Activated CD4-positive, alpha-beta T cell treated with anti-CD3 and anti-CD28 coated beads for 24 hours (primary cell): ENCODE results near the gene MEIS2.

Experiments
- DNase-seq, 2 donors: peaks; one replicate each; pipeline ENCODE4 v3.0.0-alpha.2; 2020; ENCODE audit warnings: low read depth in 2 of 2

Gene MEIS2

GRCh38 chr15:37112971-37113670, 12.8 kb upstream of the MEIS2 start:
- DNase-seq: no peak

DNA sequence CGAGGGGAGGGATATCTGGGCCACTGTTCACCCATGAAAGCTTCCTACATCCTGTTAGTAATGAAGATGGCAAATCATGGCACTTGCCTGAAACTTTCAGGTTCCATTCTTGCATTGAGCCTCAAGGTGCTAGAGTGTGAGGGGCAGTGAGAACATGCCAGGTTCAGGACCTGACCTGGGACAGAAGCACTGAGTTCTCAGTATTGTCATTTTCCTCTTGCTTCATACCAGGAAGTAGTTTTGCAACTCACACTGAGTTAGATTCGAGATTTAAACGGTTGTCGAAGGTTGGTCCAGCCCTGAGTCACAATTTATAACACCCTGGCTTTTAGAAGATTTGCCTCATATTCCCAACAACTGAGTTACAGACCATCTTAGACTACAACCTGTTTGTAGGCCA, 11.8 kb upstream of the MEIS2 start:
- DNase-seq: no peak

DNA sequence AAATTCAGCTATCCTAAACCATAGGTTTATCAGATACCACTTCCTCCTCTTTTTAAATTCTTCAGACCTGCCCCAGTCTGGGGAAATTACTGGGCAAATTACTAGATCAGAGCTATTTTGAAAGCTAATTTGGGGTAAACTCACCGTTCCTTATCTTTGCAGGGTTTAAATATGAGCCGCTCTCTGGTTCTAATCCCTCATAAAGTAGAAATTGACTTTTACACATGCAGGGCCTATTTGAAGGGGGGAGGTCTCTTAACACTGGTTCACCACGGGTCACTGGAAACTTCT, 11.0 kb upstream of the MEIS2 start:
- DNase-seq: no peak

GRCh38 chr15:37109872-37110572, 9.7 kb upstream of the MEIS2 start:
- no peak for DNase-seq

DNA sequence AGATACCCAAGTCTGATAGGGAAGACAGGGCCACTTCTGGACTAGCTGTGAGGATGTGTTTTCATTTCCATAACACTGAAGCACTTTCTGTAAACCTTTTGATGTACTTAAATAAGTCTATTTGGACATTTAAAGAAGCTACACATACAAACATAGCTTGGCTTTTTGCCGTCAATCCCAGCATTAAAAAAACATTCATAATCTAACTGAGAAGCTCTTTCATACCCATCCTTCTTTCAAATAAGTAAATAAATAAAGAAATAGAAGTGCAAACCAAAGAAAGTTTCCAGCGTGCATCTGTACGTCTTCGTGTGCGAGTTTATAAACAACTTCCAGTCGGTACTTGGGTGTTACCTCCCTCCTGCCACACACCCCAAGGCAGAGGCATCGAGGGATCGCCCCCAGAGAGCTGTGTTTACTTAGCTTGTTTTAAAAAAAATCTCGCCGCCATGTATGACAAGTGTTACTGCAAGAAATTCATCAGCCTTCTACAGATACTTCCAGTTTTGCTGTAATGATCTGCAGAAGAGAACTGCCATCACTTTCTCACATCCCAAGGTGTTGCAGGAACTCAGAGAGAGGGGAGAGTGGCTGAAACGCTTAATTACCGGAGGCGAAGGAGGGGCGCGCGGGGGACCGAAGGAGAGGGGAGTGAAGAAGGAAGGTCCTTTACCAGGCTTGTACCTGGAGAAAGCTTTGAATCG, 9.0 kb upstream of the MEIS2 start:
- DNase-seq: no peak

DNA sequence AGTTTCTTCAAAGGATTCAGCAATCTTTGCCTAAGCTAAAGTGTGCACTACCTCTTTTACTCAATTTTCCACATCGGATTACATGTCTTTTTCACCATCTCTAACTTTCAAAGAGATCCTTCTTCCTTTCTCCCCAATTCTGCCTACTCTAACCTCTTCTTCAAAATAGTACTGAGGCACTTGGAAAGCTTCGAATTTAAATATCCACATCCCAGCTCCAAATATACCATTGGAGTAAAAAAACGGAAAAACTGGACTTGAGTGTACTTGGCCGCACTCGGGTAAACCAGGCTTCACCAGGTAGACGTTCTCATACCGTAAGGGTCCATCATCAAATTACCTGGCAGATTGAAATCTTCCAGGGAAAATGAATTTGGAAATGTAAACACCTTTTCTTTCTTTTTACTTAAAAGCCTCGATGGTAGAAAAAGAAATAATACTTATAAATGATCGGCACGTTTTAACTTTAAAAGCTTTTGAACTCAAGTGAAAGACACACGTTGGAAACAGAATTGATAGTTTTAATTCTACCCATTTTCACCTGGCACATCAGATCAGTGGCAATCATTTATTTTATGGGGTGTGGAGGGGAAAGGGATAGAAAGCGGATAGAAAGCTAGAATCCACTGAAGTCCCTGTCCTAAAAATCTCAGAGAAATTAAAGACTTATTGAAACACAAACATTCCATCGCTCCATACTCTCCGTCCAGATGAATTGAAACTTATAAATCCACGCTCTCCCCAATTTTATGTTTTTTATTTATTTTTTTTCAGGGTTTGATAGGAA, 8.2 kb upstream of the MEIS2 start:
- DNase-seq: no peak

DNA sequence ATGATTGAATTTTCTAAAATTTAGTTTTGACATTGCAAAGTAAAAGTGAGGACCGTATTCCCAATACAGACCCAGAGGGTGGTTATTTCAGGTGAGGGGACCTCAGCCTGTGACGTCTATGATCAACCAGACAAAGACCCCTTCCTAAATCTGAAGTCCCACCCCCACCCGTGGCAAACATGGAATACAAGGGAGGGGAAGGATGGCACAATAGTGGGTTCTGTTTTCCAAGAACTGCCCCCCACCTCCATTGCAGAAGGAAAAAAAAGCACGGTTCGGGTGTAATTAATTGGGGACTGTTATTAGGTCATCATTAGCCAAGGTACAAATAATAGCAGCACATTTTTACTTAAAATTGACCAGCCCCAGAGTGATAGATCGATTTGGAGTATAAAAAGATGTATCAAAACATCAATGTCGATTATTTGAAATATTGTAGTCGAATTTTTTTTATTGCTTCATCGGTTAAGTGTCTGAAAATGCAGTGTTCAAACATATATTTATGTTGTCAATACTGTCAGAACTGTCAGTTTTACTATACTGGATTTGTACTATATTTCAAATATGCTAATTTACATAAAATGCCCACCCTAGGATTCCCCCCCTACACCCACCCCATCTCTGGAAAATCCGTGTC, 7.5 kb upstream of the MEIS2 start:
- DNase-seq: no peak

GRCh38 chr15:37107071-37107743, 6.9 kb upstream of the MEIS2 start:
- no peak for DNase-seq

GRCh38 chr15:37106490-37107001, 6.2 kb upstream of the MEIS2 start:
- DNase-seq: no peak

DNA sequence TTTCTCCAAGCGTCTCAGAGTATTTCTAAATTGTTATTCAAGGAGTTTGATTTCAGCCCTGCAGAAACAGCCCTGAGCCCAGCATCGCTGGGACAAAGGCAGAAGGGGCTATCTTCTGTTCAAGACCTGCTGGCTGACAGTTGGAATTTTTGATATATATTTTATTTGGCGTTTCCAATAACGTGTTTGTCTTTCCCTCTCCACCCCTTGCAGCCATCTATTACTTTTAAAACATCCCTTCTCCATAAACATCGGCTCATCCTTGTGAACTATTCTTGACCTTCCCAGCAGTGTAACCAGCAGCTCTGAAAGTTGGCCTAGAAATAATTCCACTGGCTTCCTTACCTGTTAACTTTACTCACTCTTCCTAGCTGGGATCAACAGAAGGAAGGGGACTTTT, 5.5 kb upstream of the MEIS2 start:
- no peak for DNase-seq

GRCh38 chr15:37105029-37105428, 4.7 kb upstream of the MEIS2 start:
- DNase-seq: no peak

- no peak for DNase-seq
These were observed 4.2 kb upstream of the MEIS2 start for GRCh38 chr15:37104424-37104981.

GRCh38 chr15:37103475-37104423, 3.4 kb upstream of the MEIS2 start:
- DNase-seq: no peak

DNA sequence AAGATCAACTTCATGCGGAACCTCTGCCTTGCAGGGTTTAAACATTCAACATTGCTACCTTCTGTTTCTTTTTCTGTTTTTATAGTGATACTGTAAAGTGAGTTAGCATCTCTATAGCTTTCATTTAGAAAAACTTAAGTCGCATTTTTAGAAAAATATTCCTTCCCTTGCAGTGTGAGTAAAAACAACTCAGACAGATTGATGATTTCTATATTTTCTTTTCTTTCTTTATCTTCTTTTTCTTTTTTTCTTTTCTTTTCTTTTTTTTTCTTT, 2.8 kb upstream of the MEIS2 start:
- no peak for DNase-seq

GRCh38 chr15:37102305-37103162, 2.2 kb upstream of the MEIS2 start:
- DNase-seq: no peak

DNA sequence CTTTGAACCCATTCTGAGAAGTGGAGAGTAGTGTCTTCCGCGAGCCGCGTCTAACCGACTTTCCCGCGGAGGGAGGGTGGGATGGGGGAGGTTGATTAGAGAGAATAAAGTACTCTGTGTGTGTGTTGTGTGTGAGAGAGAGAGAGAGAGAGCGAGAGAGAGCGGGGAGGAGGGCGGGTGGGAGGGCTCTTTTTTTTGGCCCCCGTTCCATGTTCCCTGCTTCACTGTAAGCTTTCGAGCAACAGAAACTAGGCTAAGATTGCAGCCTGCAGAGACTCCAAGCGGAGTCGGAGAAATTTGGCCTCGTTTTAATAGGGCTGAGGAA, 1.6 kb upstream of the MEIS2 start:
- DNase-seq: no peak

- no peak for DNase-seq
These were observed 542 bp upstream of the MEIS2 start for GRCh38 chr15:37100966-37101215.

DNA sequence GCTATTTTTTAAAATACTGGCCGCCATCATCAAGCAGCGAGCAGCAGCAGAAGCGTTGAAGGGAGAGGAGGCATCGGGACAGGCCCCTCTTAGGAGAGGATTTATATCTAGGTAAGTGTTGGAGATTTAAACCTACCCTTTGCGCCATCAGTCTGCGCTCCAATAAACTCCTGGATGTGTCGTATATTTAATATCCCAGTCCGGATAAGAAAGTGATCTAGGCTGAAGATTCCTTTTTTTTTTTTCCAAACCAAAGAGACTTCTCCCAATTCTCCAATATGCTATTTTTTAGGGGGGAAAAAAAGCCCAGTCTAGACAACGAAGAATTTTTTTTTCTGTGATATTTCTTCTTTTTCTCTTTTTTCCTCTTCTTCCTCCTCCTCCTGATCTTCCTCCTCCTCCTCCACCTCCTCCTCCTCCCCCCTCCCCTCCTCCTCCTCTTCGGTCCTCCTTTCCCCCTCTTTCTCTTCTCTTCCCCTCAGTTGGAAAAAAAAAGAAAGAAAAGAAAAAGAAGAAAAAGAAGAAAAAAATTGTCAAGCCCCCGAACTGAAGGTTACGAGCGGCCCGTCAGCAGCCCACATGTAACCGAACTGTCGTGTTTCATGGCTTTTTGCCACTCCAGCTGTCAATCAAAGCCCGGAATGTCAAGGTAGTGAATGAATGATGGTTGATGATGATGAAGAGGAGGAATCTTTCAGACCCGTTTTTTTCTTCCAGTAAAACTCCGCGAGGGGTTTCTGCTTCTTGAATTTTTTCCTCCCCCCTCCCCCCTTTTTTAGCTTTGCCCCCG, 835 bp downstream of the MEIS2 start:
- DNase-seq: no peak
